HepG2 (cell line): ENCODE results near the gene SAMD14. TPM values are rescaled to one million over a fixed set of nuclear protein-coding genes. Genes with fewer than 3 reads are reported as not detected.

ENCODE experiments used
- AGO2 ChIP-seq: fragments of 200-400 bp; formaldehyde crosslinking; optimal IDR thresholded peaks from 2 replicates; pipeline ENCODE3; 2017; ENCODE audit warnings: mild to moderate bottlenecking, low read depth, low read length, moderate library complexity
- ATF4 ChIP-seq, 2 experiments: fragments of 450-650 bp in 1 of 2; sonication (generic) in 1 of 2; formaldehyde crosslinking; IDR thresholded peaks; 2 replicates each; pipeline versions ENCODE4 v1.5.0 to v1.8.0; 2020 to 2022; ENCODE audit warnings: mild to moderate bottlenecking in 1 of 2, missing genetic modification reagents in 1 of 2
- CREBL2 ChIP-seq: sonication (generic); formaldehyde crosslinking; IDR thresholded peaks from 2 replicates; pipeline ENCODE4 v1.8.1; 2023; ENCODE audit warnings: missing genetic modification reagents, mild to moderate bottlenecking, borderline replicate concordance
- DBP ChIP-seq: sonication (generic); formaldehyde crosslinking; IDR thresholded peaks from 2 replicates; pipeline ENCODE4 v1.4.0; 2020; ENCODE audit warnings: missing genetic modification reagents; ENCODE audit errors: not compliant biosample characterization
- KDM1A ChIP-seq: IDR thresholded peaks from 2 replicates; pipeline ENCODE4 v1.6.1; 2016; ENCODE audit warnings: missing compliant biosample characterization
- NCOR1 ChIP-seq: fragments of 200-600 bp; sonication (generic); IDR thresholded peaks from 2 replicates; pipeline ENCODE4 v1.7.0; 2017; ENCODE audit warnings: antibody characterized with exemption, low read length, borderline replicate concordance
- PHB2 ChIP-seq: fragments of 450-650 bp; IDR thresholded peaks from 2 replicates; pipeline ENCODE4 v1.6.1; 2018; ENCODE audit not compliant: partially characterized antibody
- POLR2AphosphoS5 ChIP-seq: IDR thresholded peaks from 2 replicates; pipeline ENCODE4 v1.6.1; 2012; ENCODE audit warnings: low read depth, low read length
- RBM39 ChIP-seq: fragments of 200-400 bp; formaldehyde crosslinking; IDR thresholded peaks from one replicate; pipeline ENCODE4 v1.6.1; 2018; ENCODE audit warnings: antibody characterized with exemption, mild to moderate bottlenecking, low read depth, low read length; ENCODE audit not compliant: poor library complexity, severe bottlenecking
- RNF2 ChIP-seq: fragments of 450-650 bp; conservative IDR thresholded peaks from 2 replicates; pipeline ENCODE4 v1.6.1; 2016; ENCODE audit warnings: low read depth
- STAG1 ChIP-seq: sonication (generic); formaldehyde crosslinking; IDR thresholded peaks from 2 replicates; pipeline ENCODE4 v1.4.0; 2020; ENCODE audit warnings: missing genetic modification reagents
- TAF1 ChIP-seq: sonication (generic); formaldehyde crosslinking; IDR thresholded peaks from 2 replicates; pipeline ENCODE4 v1.4.0; 2020; ENCODE audit warnings: missing genetic modification reagents
- TBP ChIP-seq: sonication (generic); formaldehyde crosslinking; IDR thresholded peaks from 2 replicates; pipeline ENCODE4 v1.5.0; 2020; ENCODE audit warnings: missing genetic modification reagents
- TEAD2 ChIP-seq: sonication (generic); formaldehyde crosslinking; IDR thresholded peaks from 2 replicates; pipeline ENCODE4 v1.9.0; 2021; ENCODE audit warnings: missing genetic modification reagents
- ZBTB14 ChIP-seq: sonication (generic); formaldehyde crosslinking; IDR thresholded peaks from 2 replicates; pipeline ENCODE4 v1.4.0; 2020; ENCODE audit warnings: missing genetic modification reagents
- ZMYM3 ChIP-seq: sonication (generic); formaldehyde crosslinking; IDR thresholded peaks from 2 replicates; pipeline ENCODE4 v1.5.1; 2020; ENCODE audit warnings: mild to moderate bottlenecking, missing genetic modification reagents
- ZNF124 ChIP-seq: sonication (generic); formaldehyde crosslinking; IDR thresholded peaks from 2 replicates; pipeline ENCODE4 v1.4.0; 2020; ENCODE audit warnings: missing genetic modification reagents
- ZNF205 ChIP-seq: IDR thresholded peaks from 2 replicates; pipeline ENCODE4 v1.6.1; 2018; ENCODE audit warnings: missing biosample characterization, missing genetic modification reagents
- ZNF275 ChIP-seq: sonication (generic); formaldehyde crosslinking; IDR thresholded peaks from 2 replicates; pipeline ENCODE4 v1.8.0; 2022; ENCODE audit warnings: missing genetic modification reagents, mild to moderate bottlenecking, inconsistent platforms, borderline replicate concordance
- ZNF343 ChIP-seq: sonication (generic); formaldehyde crosslinking; IDR thresholded peaks from 2 replicates; pipeline ENCODE4 v1.4.0; 2020; ENCODE audit warnings: mild to moderate bottlenecking, missing genetic modification reagents
- ZNF512B ChIP-seq: sonication (generic); formaldehyde crosslinking; IDR thresholded peaks from 2 replicates; pipeline ENCODE4 v1.5.1; 2020; ENCODE audit warnings: missing genetic modification reagents, mild to moderate bottlenecking, borderline replicate concordance
- ZNF580 ChIP-seq: IDR thresholded peaks from 2 replicates; pipeline ENCODE4 v1.6.1; 2016; ENCODE audit warnings: low read depth, borderline replicate concordance
- ZNF652 ChIP-seq: IDR thresholded peaks from 2 replicates; pipeline ENCODE4 v1.6.1; 2016; ENCODE audit warnings: low read depth, borderline replicate concordance
- ZNF703 ChIP-seq: sonication (generic); formaldehyde crosslinking; IDR thresholded peaks from 2 replicates; pipeline ENCODE4 v1.5.1; 2020; ENCODE audit warnings: missing genetic modification reagents, mild to moderate bottlenecking, moderate library complexity, borderline replicate concordance
- polyA plus RNA-seq, 8 experiments: library from polyadenylated mRNA; depleted of rRNA in 3 of 8; stranded (reverse) in 7 of 8; unstranded in 1 of 8; fragments of >200 nt; fragmentation: Illumina TruSeq in 4 of 8; extraction: Trizol in 4 of 8; gene quantifications; 2 replicates each; pipeline versions ENCODE4 v1.2.1 to v1.2.3, GENCODE V29; 2011 to 2016; ENCODE audit warnings: low read depth in 4 of 8, missing spikeins in 1 of 8, mixed read lengths in 1 of 8; ENCODE audit not compliant: insufficient read depth in 1 of 8
- total RNA-seq, 5 experiments: library from RNA; depleted of rRNA; stranded (reverse); fragments of >200 nt; fragmentation: Illumina TruSeq; extraction: Trizol; gene quantifications; 2 replicates each; pipeline ENCODE4 v1.2.3, GENCODE V29; 2016; ENCODE audit warnings: low read depth in 1 of 5

The SAMD14 gene
- total and polyA plus RNA-seq, 2 of the 13 experiments (the other 11 are each of a cell fraction or from before 2014, with no cell fraction given) = 0.07 to 0.22 TPM

- TF ChIP-seq ZNF275 = no peak
- no peak for TF ChIP-seq ZNF512B
- TF ChIP-seq ZNF124 (CRISPR knock-in tag) = no peak
- no peak for TF ChIP-seq ZNF205 (CRISPR knock-in tag)
- TF ChIP-seq RNF2 = no peak; the same call in 1 of the 2 replicates
- no peak for TF ChIP-seq ZNF703 (CRISPR knock-in tag)
- TF ChIP-seq NCOR1 = no peak
- peak; percentile 44; the same call in 1 of the 2 replicates for TF ChIP-seq ZMYM3
- TF ChIP-seq ZNF580 (CRISPR knock-in tag) = no peak
- peak; percentile 73 for TF ChIP-seq STAG1
- TF ChIP-seq PHB2 = no peak
- TF ChIP-seq ZNF652 = peak; percentile 25; the same call in 1 of the 2 replicates
- 0 out of 2 replicates have a peak, but pooled peaks have one; percentile 27 for TF ChIP-seq KDM1A (CRISPR knock-in tag)
- no peak for TF ChIP-seq TAF1 (CRISPR knock-in tag)
- TF ChIP-seq TEAD2 (CRISPR knock-in tag) = no peak
- TF ChIP-seq POLR2AphosphoS5 = no peak
- no peak for TF ChIP-seq TBP (CRISPR knock-in tag)
- no peak for TF ChIP-seq ZNF343 (CRISPR knock-in tag)
- TF ChIP-seq DBP (CRISPR knock-in tag) = no peak
- TF ChIP-seq CREBL2 (CRISPR knock-in tag) = no peak
- TF ChIP-seq ATF4 (CRISPR knock-in tag; IDR thresholded peaks at IDR 0.05) = no peak
- TF ChIP-seq AGO2 = no peak
- TF ChIP-seq ZBTB14 (CRISPR knock-in tag) = no peak
- no peak for TF ChIP-seq RBM39
Measured at GRCh38 chr17:50114849-50115357, 15.1 kb downstream of the SAMD14 start (continued).
